K562 (cell line): ENCODE measurements around the gene FAHD2A.
"Not testable (repeated sequence)": the region's sequence is repeated elsewhere in the genome, so short reads cannot be mapped to it uniquely, and the experiment has no call there.

Experiments
- BRF1 ChIP-seq: IDR thresholded peaks from 3 replicates; pipeline ENCODE4 v1.6.1; 2011; ENCODE audit warnings: borderline replicate concordance, mild to moderate bottlenecking; ENCODE audit not compliant: insufficient read length; ENCODE audit errors: extremely low read depth
- EZH2 ChIP-seq: IDR thresholded peaks from 2 replicates; pipeline ENCODE4 v1.6.1; 2012; ENCODE audit warnings: low read depth, mild to moderate bottlenecking, inconsistent platforms, low read length, borderline replicate concordance
- GABPA ChIP-seq: fragments of 200-800 bp; sonication (Bioruptor generic); conservative IDR thresholded peaks from 2 replicates; pipeline ENCODE4 v1.6.1; 2016; ENCODE audit warnings: low read depth, missing genetic modification characterization, missing compliant biosample characterization
- KDM1A ChIP-seq, 2 experiments: fragments of 450-650 bp; IDR thresholded peaks; 2 replicates each; pipeline ENCODE4 v1.6.1; 2016; ENCODE audit warnings: mild to moderate bottlenecking in 2 of 2
- MAX ChIP-seq: sonication (generic); formaldehyde crosslinking; IDR thresholded peaks from 2 replicates; pipeline ENCODE4 v1.9.0; 2022; ENCODE audit warnings: mild to moderate bottlenecking, missing genetic modification reagents
- MAZ ChIP-seq, 2 experiments: fragments of 450-650 bp in 1 of 2; sonication (generic) in 1 of 2; formaldehyde crosslinking; IDR thresholded peaks in 1 of 2; conservative IDR thresholded peaks in 1 of 2; 2 replicates each; pipeline versions ENCODE4 v1.4.0 to v1.5.0; 2020; ENCODE audit warnings: mild to moderate bottlenecking in 1 of 2, missing genetic modification reagents in 1 of 2
- NCOA4 ChIP-seq: fragments of 450-650 bp; IDR thresholded peaks from 2 replicates; pipeline ENCODE4 v1.6.1; 2018; ENCODE audit warnings: mild to moderate bottlenecking; ENCODE audit not compliant: partially characterized antibody
- SMARCA4 ChIP-seq: fragments of 450-650 bp; IDR thresholded peaks from 2 replicates; pipeline ENCODE4 v1.6.1; 2016
- YY1 ChIP-seq, 3 experiments: IDR thresholded peaks; 2 replicates each; pipeline ENCODE4 v1.6.1; 2011; ENCODE audit warnings: low read length in 2 of 3, mild to moderate bottlenecking in 2 of 3, moderate library complexity in 2 of 3, borderline replicate concordance in 1 of 3, control low read depth in 1 of 3, low read depth in 1 of 3; ENCODE audit not compliant: insufficient read depth in 3 of 3, insufficient replicate concordance in 2 of 3, control insufficient read depth in 1 of 3, insufficient read length in 1 of 3; ENCODE audit errors: extremely low read depth in 1 of 3
- ZBTB33 ChIP-seq: sonication (generic); formaldehyde crosslinking; IDR thresholded peaks from 2 replicates; pipeline ENCODE4 v1.8.1; 2023; ENCODE audit warnings: mild to moderate bottlenecking, missing genetic modification reagents
- ZSCAN32 ChIP-seq: fragments of 450-650 bp; formaldehyde crosslinking; IDR thresholded peaks from 2 replicates; pipeline ENCODE4 v1.4.0; 2020; ENCODE audit warnings: mild to moderate bottlenecking, moderate library complexity
- TF ChIP-seq, protein P1 (sequence below): fragments of 450-650 bp; IDR thresholded peaks from 2 replicates; pipeline ENCODE4 v1.7.1; 2018; ENCODE audit warnings: mild to moderate bottlenecking, low read depth; ENCODE audit not compliant: partially characterized antibody
- TF ChIP-seq, protein P2 (sequence below), 2 experiments: fragments of 450-650 bp; IDR thresholded peaks; 2 replicates each; pipeline ENCODE4 v1.6.1; 2016; ENCODE audit warnings: mild to moderate bottlenecking in 2 of 2, borderline replicate concordance in 1 of 2, low read depth in 1 of 2, moderate library complexity in 1 of 2
- TF ChIP-seq, protein P3 (sequence below): conservative IDR thresholded peaks from 2 replicates; pipeline ENCODE4 v1.6.1; 2011; ENCODE audit warnings: low read depth, mild to moderate bottlenecking, low read length; ENCODE audit not compliant: control insufficient read depth

GRCh38 chr2:95435872-95436209, 33.3 kb downstream of the FAHD2A start:
- TF ChIP-seq BRF1; KDM1A (IDR thresholded peaks at IDR 0.05); ZBTB33; NCOA4; YY1 (IDR thresholded peaks at IDR 0.05; ENCODE audit: borderline replicate concordance in 1 of 3, control insufficient read depth in 1 of 3, extremely low read depth in 1 of 3, insufficient read depth in 3 of 3, insufficient read length in 1 of 3, insufficient replicate concordance in 2 of 3, low read depth in 1 of 3, low read length in 2 of 3); EZH2; ZSCAN32 (CRISPR knock-in tag); GABPA (tag); MAX (CRISPR knock-in tag); MAZ (CRISPR knock-in tag; conservative IDR thresholded peaks at IDR 0.05 in 1 of 2, IDR thresholded peaks at IDR 0.05 in 1 of 2); SMARCA4: not testable (repeated sequence)
- TF ChIP-seq, protein P1, sequence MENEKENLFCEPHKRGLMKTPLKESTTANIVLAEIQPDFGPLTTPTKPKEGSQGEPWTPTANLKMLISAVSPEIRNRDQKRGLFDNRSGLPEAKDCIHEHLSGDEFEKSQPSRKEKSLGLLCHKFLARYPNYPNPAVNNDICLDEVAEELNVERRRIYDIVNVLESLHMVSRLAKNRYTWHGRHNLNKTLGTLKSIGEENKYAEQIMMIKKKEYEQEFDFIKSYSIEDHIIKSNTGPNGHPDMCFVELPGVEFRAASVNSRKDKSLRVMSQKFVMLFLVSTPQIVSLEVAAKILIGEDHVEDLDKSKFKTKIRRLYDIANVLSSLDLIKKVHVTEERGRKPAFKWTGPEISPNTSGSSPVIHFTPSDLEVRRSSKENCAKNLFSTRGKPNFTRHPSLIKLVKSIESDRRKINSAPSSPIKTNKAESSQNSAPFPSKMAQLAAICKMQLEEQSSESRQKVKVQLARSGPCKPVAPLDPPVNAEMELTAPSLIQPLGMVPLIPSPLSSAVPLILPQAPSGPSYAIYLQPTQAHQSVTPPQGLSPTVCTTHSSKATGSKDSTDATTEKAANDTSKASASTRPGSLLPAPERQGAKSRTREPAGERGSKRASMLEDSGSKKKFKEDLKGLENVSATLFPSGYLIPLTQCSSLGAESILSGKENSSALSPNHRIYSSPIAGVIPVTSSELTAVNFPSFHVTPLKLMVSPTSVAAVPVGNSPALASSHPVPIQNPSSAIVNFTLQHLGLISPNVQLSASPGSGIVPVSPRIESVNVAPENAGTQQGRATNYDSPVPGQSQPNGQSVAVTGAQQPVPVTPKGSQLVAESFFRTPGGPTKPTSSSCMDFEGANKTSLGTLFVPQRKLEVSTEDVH: not testable (repeated sequence)
- TF ChIP-seq, protein P2, sequence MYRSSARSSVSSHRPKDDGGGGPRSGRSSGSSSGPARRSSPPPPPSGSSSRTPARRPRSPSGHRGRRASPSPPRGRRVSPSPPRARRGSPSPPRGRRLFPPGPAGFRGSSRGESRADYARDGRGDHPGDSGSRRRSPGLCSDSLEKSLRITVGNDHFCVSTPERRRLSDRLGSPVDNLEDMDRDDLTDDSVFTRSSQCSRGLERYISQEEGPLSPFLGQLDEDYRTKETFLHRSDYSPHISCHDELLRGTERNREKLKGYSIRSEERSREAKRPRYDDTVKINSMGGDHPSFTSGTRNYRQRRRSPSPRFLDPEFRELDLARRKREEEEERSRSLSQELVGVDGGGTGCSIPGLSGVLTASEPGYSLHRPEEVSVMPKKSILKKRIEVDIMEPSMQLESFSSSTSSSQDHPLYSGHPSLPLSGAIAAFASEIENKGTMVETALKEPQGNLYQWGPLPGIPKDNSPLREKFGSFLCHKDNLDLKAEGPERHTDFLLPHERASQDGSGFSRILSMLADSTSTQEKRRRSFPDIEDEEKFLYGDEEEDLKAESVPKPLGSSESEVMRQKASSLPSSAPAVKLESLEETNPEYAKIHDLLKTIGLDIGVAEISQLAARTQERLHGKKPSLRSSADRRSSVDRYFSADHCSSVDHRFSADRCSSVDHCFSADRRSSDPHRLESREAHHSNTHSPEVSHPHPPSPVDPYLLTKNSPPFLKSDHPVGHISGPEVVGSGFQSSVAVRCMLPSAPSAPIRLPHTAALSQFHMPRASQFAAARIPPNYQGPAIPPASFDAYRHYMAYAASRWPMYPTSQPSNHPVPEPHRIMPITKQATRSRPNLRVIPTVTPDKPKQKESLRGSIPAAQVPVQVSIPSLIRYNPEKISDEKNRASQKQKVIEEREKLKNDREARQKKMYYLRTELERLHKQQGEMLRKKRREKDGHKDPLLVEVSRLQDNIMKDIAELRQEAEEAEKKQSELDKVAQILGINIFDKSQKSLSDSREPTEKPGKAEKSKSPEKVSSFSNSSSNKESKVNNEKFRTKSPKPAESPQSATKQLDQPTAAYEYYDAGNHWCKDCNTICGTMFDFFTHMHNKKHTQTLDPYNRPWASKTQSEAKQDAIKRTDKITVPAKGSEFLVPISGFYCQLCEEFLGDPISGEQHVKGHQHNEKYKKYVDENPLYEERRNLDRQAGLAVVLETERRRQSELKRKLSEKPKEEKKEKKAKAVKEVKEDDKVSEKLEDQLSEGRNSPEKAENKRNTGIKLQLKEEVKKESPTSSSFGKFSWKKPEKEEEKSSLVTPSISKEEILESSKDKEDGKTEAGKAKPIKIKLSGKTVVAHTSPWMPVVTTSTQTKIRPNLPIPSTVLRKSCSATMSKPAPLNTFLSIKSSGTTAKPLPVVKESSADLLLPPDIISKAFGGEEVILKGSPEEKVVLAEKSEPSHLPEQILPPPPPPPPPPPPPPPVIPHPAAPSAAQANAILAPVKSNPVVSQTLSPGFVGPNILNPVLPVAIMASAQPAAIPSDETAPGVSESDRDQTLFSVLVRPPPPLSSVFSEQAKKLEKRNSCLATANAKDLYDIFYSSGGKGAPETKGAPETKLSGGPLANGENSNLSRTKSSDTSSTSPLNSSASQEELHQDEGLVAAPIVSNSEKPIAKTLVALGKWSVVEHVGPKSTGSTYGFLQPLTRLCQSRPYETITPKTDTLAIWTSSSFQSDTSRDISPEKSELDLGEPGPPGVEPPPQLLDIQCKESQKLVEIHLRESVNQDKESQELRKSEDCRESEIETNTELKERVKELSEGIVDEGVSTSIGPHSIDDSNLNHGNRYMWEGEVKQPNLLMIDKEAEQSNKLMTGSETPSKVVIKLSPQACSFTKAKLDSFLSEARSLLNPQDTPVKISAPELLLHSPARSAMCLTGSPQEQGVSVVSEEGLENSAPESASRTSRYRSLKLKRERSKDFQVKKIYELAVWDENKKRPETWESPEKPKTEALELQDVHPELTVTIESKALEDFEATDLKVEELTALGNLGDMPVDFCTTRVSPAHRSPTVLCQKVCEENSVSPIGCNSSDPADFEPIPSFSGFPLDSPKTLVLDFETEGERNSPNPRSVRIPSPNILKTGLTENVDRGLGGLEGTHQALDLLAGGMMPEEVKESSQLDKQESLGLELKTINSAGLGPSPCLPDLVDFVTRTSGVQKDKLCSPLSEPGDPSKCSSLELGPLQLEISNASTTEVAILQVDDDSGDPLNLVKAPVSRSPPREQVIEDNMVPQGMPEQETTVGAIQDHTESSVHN (IDR thresholded peaks at IDR 0.05; ENCODE audit: borderline replicate concordance in 1 of 2, low read depth in 1 of 2): not testable (repeated sequence)
- TF ChIP-seq, protein P3, sequence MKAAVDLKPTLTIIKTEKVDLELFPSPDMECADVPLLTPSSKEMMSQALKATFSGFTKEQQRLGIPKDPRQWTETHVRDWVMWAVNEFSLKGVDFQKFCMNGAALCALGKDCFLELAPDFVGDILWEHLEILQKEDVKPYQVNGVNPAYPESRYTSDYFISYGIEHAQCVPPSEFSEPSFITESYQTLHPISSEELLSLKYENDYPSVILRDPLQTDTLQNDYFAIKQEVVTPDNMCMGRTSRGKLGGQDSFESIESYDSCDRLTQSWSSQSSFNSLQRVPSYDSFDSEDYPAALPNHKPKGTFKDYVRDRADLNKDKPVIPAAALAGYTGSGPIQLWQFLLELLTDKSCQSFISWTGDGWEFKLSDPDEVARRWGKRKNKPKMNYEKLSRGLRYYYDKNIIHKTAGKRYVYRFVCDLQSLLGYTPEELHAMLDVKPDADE: not testable (repeated sequence)
